ENCODE measurements around the gene UNC5CL.

Gene UNC5CL

GRCh38 chr6:40986364-40986763 lies 52.7 kb downstream of the UNC5CL start:
- TF ChIP-seq PAX5 (IDR thresholded peaks at IDR 0.05; ENCODE audit: insufficient read depth, low read length, severe bottlenecking) = no peak
- no peak for TF ChIP-seq POLR2AphosphoS5 (IDR thresholded peaks at IDR 0.05; ENCODE audit: low read depth, low read length)
- TF ChIP-seq POLR2A (IDR thresholded peaks at IDR 0.05; ENCODE audit: low read depth, low read length) = no peak
- no peak for TF ChIP-seq POU2F2 (IDR thresholded peaks at IDR 0.05; ENCODE audit: low read depth, low read length)
- no peak for TF ChIP-seq TAF1 (IDR thresholded peaks at IDR 0.05; ENCODE audit: low read depth, low read length)
- no peak for TF ChIP-seq SPI1 (IDR thresholded peaks at IDR 0.05; ENCODE audit: low read depth, low read length)
- FAIRE-seq = no peak
- no peak for DNase-seq (ENCODE audit: insufficient read length, low spot score)

- no peak for TF ChIP-seq TAF1 (IDR thresholded peaks at IDR 0.05; ENCODE audit: low read depth, low read length)
- TF ChIP-seq POLR2A (IDR thresholded peaks at IDR 0.05; ENCODE audit: low read depth, low read length) = no peak
- TF ChIP-seq POU2F2 (IDR thresholded peaks at IDR 0.05; ENCODE audit: low read depth, low read length) = no peak
- TF ChIP-seq PAX5 (IDR thresholded peaks at IDR 0.05; ENCODE audit: insufficient read depth, low read length, severe bottlenecking) = no peak
- no peak for TF ChIP-seq POLR2AphosphoS5 (IDR thresholded peaks at IDR 0.05; ENCODE audit: low read depth, low read length)
- no peak for TF ChIP-seq SPI1 (IDR thresholded peaks at IDR 0.05; ENCODE audit: low read depth, low read length)
- no peak for FAIRE-seq
- no peak for DNase-seq (ENCODE audit: insufficient read length, low spot score)
These were observed 55.3 kb downstream of the UNC5CL start for GRCh38 chr6:40983752-40984151.

GRCh38 chr6:40982917-40983316 lies 56.1 kb downstream of the UNC5CL start:
- TF ChIP-seq POU2F2 (IDR thresholded peaks at IDR 0.05; ENCODE audit: low read depth, low read length) = no peak
- TF ChIP-seq POLR2A (IDR thresholded peaks at IDR 0.05; ENCODE audit: low read depth, low read length) = no peak
- TF ChIP-seq PAX5 (IDR thresholded peaks at IDR 0.05; ENCODE audit: insufficient read depth, low read length, severe bottlenecking) = no peak
- FAIRE-seq (no peak), DNase-seq (ENCODE audit: insufficient read length, low spot score) (no peak)

- TF ChIP-seq POU2F2 (IDR thresholded peaks at IDR 0.05; ENCODE audit: low read depth, low read length) (no peak), POLR2AphosphoS5 (IDR thresholded peaks at IDR 0.05; ENCODE audit: low read depth, low read length) (no peak)
- FAIRE-seq (no peak), DNase-seq (ENCODE audit: insufficient read length, low spot score) (no peak)
These were observed 60.2 kb downstream of the UNC5CL start for GRCh38 chr6:40978687-40979289.

- TF ChIP-seq SPI1 (IDR thresholded peaks at IDR 0.05; ENCODE audit: low read depth, low read length) = no peak
- no peak for TF ChIP-seq PAX5 (IDR thresholded peaks at IDR 0.05; ENCODE audit: insufficient read depth, low read length, severe bottlenecking)
- TF ChIP-seq POLR2A (IDR thresholded peaks at IDR 0.05; ENCODE audit: low read depth, low read length) = no peak
- no peak for TF ChIP-seq TAF1 (IDR thresholded peaks at IDR 0.05; ENCODE audit: low read depth, low read length)
- no peak for TF ChIP-seq POU2F2 (IDR thresholded peaks at IDR 0.05; ENCODE audit: low read depth, low read length)
- no peak for TF ChIP-seq POLR2AphosphoS5 (IDR thresholded peaks at IDR 0.05; ENCODE audit: low read depth, low read length)
- no peak for FAIRE-seq
- no peak for DNase-seq (ENCODE audit: insufficient read length, low spot score)
These were observed 61.3 kb downstream of the UNC5CL start for GRCh38 chr6:40977695-40978094.

- TF ChIP-seq POLR2AphosphoS5 (IDR thresholded peaks at IDR 0.05; ENCODE audit: low read depth, low read length) (no peak), POLR2A (IDR thresholded peaks at IDR 0.05; ENCODE audit: low read depth, low read length) (no peak), SPI1 (IDR thresholded peaks at IDR 0.05; ENCODE audit: low read depth, low read length) (no peak), PAX5 (IDR thresholded peaks at IDR 0.05; ENCODE audit: insufficient read depth, low read length, severe bottlenecking) (no peak), TAF1 (IDR thresholded peaks at IDR 0.05; ENCODE audit: low read depth, low read length) (no peak), POU2F2 (IDR thresholded peaks at IDR 0.05; ENCODE audit: low read depth, low read length) (no peak)
- DNase-seq (ENCODE audit: insufficient read length, low spot score) (no peak), FAIRE-seq (no peak)
These were observed 61.9 kb downstream of the UNC5CL start for GRCh38 chr6:40977085-40977484.
